CD14-positive monocyte (primary cell): ENCODE data around the gene DMBX1. TPM values are rescaled to one million over a fixed set of nuclear protein-coding genes. Genes with fewer than 3 reads are reported as not detected.

ENCODE experiments used
- DNase-seq, 3 donors: peaks; one replicate each; pipeline ENCODE4 v3.0.0-alpha.2; 2011 to 2022
- H2AFZ ChIP-seq: 2 replicates; pipeline ENCODE4 v1.6.0; 2012; ENCODE audit warnings: mild to moderate bottlenecking, low read depth, low read length, inconsistent platforms; ENCODE audit not compliant: insufficient read depth, poor library complexity, severe bottlenecking
- H3K27ac ChIP-seq, 2 donors: 1 replicate in 1 of 2; 2 replicates in 1 of 2; pipeline ENCODE4 v1.5.1; 2012 to 2013; ENCODE audit warnings: low read length in 2 of 2, control low read depth in 1 of 2, inconsistent platforms in 1 of 2, low read depth in 1 of 2, mild to moderate bottlenecking in 1 of 2
- H3K27me3 ChIP-seq, 2 donors: one replicate each; pipeline versions ENCODE4 v1.6.0 to v1.6.1; 2011 to 2013; ENCODE audit warnings: low read length in 2 of 2; ENCODE audit not compliant: control insufficient read depth in 2 of 2, insufficient read depth in 2 of 2
- H3K36me3 ChIP-seq, 2 donors: replicated peaks in 1 of 2; 1 replicate in 1 of 2; 2 replicates in 1 of 2; pipeline versions ENCODE4 v1.5.1 to v1.6.1; 2012 to 2013; ENCODE audit warnings: low read length in 2 of 2, control low read depth in 1 of 2, inconsistent platforms in 1 of 2, mild to moderate bottlenecking in 1 of 2; ENCODE audit not compliant: insufficient read depth in 2 of 2, control insufficient read depth in 1 of 2
- H3K4me1 ChIP-seq, 2 donors: 1 replicate in 1 of 2; 2 replicates in 1 of 2; pipeline versions ENCODE4 v1.5.1 to v1.6.1; 2012 to 2013; ENCODE audit warnings: low read length in 2 of 2, control low read depth in 1 of 2, inconsistent platforms in 1 of 2, mild to moderate bottlenecking in 1 of 2, moderate library complexity in 1 of 2; ENCODE audit not compliant: insufficient read depth in 2 of 2, control insufficient read depth in 1 of 2
- H3K4me2 ChIP-seq: replicated peaks from 2 replicates; pipeline ENCODE3; 2012; ENCODE audit warnings: low read length, moderate library complexity, mild to moderate bottlenecking; ENCODE audit not compliant: poor library complexity, severe bottlenecking; ENCODE audit errors: extremely low read depth
- H3K4me3 ChIP-seq, 3 experiments: fragments of 200-600 bp in 1 of 3; sonication (generic) in 1 of 3; replicated peaks in 1 of 3; 1 replicate in 2 of 3; 2 replicates in 1 of 3; pipeline ENCODE4 v1.5.1; 2011 to 2013; ENCODE audit warnings: low read length in 3 of 3, mild to moderate bottlenecking in 3 of 3, control low read depth in 2 of 3, low read depth in 2 of 3, inconsistent platforms in 1 of 3, moderate library complexity in 1 of 3
- H3K79me2 ChIP-seq: 2 replicates; pipeline ENCODE4 v1.6.0; 2012; ENCODE audit warnings: mild to moderate bottlenecking, control low read depth, inconsistent platforms, low read length, moderate library complexity; ENCODE audit not compliant: insufficient read depth
- H3K9ac ChIP-seq: 2 replicates; pipeline ENCODE4 v1.6.0; 2017; ENCODE audit warnings: low read length, mild to moderate bottlenecking; ENCODE audit not compliant: insufficient read depth, poor library complexity, severe bottlenecking
- H3K9me3 ChIP-seq, 2 donors: replicated peaks in 1 of 2; 1 replicate in 1 of 2; 2 replicates in 1 of 2; pipeline versions ENCODE4 v1.5.1 to v1.6.1; 2012 to 2013; ENCODE audit warnings: low read length in 2 of 2, control low read depth in 1 of 2; ENCODE audit not compliant: control insufficient read depth in 1 of 2, insufficient read depth in 1 of 2
- H4K20me1 ChIP-seq: 2 replicates; pipeline ENCODE4 v1.6.0; 2012; ENCODE audit warnings: mild to moderate bottlenecking, low read length, control low read depth, moderate library complexity; ENCODE audit not compliant: insufficient read depth
- H3K27ac Mint-ChIP-seq, 7 donors: one replicate each; pipeline ENCODE4 v1.8.0; 2020; ENCODE audit warnings: mild to moderate bottlenecking in 7 of 7, mixed read lengths in 7 of 7, moderate library complexity in 6 of 7, inconsistent platforms in 2 of 7
- H3K27me3 Mint-ChIP-seq, 3 donors: one replicate each; pipeline ENCODE4 v1.8.0; 2021 to 2022; ENCODE audit warnings: low read depth in 3 of 3, mild to moderate bottlenecking in 3 of 3, mixed read lengths in 3 of 3, moderate library complexity in 3 of 3, inconsistent platforms in 1 of 3
- H3K36me3 Mint-ChIP-seq, 2 donors: one replicate each; pipeline ENCODE4 v1.8.0; 2020; ENCODE audit warnings: mixed read lengths in 2 of 2, inconsistent platforms in 1 of 2, mild to moderate bottlenecking in 1 of 2
- H3K4me1 Mint-ChIP-seq: one replicate; pipeline ENCODE4 v1.8.0; 2020; ENCODE audit warnings: mild to moderate bottlenecking, mixed read lengths
- H3K4me3 Mint-ChIP-seq, 2 donors: one replicate each; pipeline ENCODE4 v1.8.0; 2020; ENCODE audit warnings: mild to moderate bottlenecking in 2 of 2, mixed read lengths in 2 of 2, moderate library complexity in 1 of 2
- H3K9me3 Mint-ChIP-seq, 7 donors: one replicate each; pipeline ENCODE4 v1.8.0; 2020 to 2022; ENCODE audit warnings: mixed read lengths in 7 of 7, mild to moderate bottlenecking in 6 of 7, moderate library complexity in 6 of 7, inconsistent platforms in 2 of 7
- CTCF ChIP-seq: fragments of 200-600 bp; IDR thresholded peaks from one replicate; pipeline ENCODE4 v1.8.0; 2022; ENCODE audit warnings: antibody characterized with exemption, mild to moderate bottlenecking
- WGBS: methylation state at CpG from one replicate; pipeline ENCODE4 v1.1.5; 2013; ENCODE audit warnings: missing lambda C conversion rate; ENCODE audit not compliant: insufficient coverage; 5-methylcytosine and 5-hydroxymethylcytosine counted together
- intact Hi-C, 2 donors: fragments of 100-400 bp; cut with micrococcal nuclease; formaldehyde crosslinking; loops; one replicate each; pipeline versions ENCODE4 v1.15.0 to v1.15.1; 2023
- polyA plus RNA-seq, 3 donors: library from polyadenylated mRNA; depleted of rRNA in 1 of 3; unstranded in 2 of 3; stranded (reverse) in 1 of 3; fragments of 300-500 nt in 2 of 3; fragments of >200 nt in 1 of 3; fragmentation: Illumina TruSeq in 2 of 3; gene quantifications; 1 replicate in 2 of 3; 2 replicates in 1 of 3; pipeline ENCODE4 v1.2.3, GENCODE V29; 2012 to 2021

The DMBX1 gene
- polyA plus RNA-seq, 3 donors = not detected

- H3K79me2 ChIP-seq = no peaks in the 10 kb centered on the region
- peak; percentile 73 to 86 (median 76) for DNase-seq
- H3K27ac ChIP-seq = no peak overlapping the region
- H3K4me1 ChIP-seq = peaks cover 0 to 6% of the 10 kb centered on the region in 2 donors
- no peaks in the 10 kb centered on the region for H3K36me3 Mint-ChIP-seq
- intact Hi-C loops = loop anchor here (1.0 to 10.0 kb wide), 3 partner anchors 50 to 237 kb away; partner anchors contain the start of gene EFCAB14 (in 1 of the 2)
- H2AFZ ChIP-seq = no peak overlapping the region
- TF ChIP-seq CTCF = peak; percentile 97
- peaks cover 3% of the 10 kb centered on the region for H3K4me1 Mint-ChIP-seq
- peaks cover 0 to 29% of the 10 kb centered on the region in 2 donors for H3K27me3 ChIP-seq
- whole genome bisulfite sequencing = 0% methylated on average over 5 of the region's 11 CpGs
- no peak overlapping the region for H3K4me3 ChIP-seq
- no peaks in the 10 kb centered on the region for H3K36me3 ChIP-seq
- H3K9ac ChIP-seq = no peak overlapping the region
- no peak overlapping the region for H3K4me2 ChIP-seq
- no peaks in the 10 kb centered on the region for H4K20me1 ChIP-seq
- H3K9me3 Mint-ChIP-seq = no peaks in the 10 kb centered on the region
- H3K9me3 ChIP-seq = no peaks in the 10 kb centered on the region
- peaks cover 23 to 45% (median 26%) of the 10 kb centered on the region in 3 donors for H3K27me3 Mint-ChIP-seq
- H3K4me3 Mint-ChIP-seq = no peak overlapping the region
- H3K27ac Mint-ChIP-seq = peak overlapping the region in 1 of 7 donors; percentile 68
Measured at GRCh38 chr1:46477153-46477929, 12.3 kb upstream of the DMBX1 start.

- intact Hi-C loops = loop anchor here in 1 of 2 donors (10.0 kb wide), 1 partner anchor 236 kb away; the partner anchor contains the start of gene EFCAB14
- no peaks in the 10 kb centered on the region for H3K9me3 ChIP-seq
- TF ChIP-seq CTCF = no peak
- no peak for DNase-seq
- no peaks in the 10 kb centered on the region for H4K20me1 ChIP-seq
- H3K27ac ChIP-seq = no peak overlapping the region
- Mint-ChIP-seq H3K4me3 (no peak overlapping the region), H3K4me1 (peaks cover 3% of the 10 kb centered on the region), H3K27me3 (peaks cover 31 to 57% (median 35%) of the 10 kb centered on the region in 3 donors), H3K9me3 (no peaks in the 10 kb centered on the region), H3K36me3 (no peaks in the 10 kb centered on the region), H3K27ac (no peak overlapping the region)
- no peak overlapping the region for H3K4me2 ChIP-seq
- no peaks in the 10 kb centered on the region for H3K36me3 ChIP-seq
- H3K4me3 ChIP-seq = no peak overlapping the region
- H3K27me3 ChIP-seq = peaks cover 0 to 39% of the 10 kb centered on the region in 2 donors
- 67% methylated on average over 3 of the region's 8 CpGs for WGBS
- no peak overlapping the region for H2AFZ ChIP-seq
- H3K9ac ChIP-seq = no peak overlapping the region
- peaks cover 0 to 6% of the 10 kb centered on the region in 2 donors for H3K4me1 ChIP-seq
- no peaks in the 10 kb centered on the region for H3K79me2 ChIP-seq
Measured at GRCh38 chr1:46478721-46479485, 10.7 kb upstream of the DMBX1 start.
